Esophagus squamous epithelium (tissue), 5 donors: ENCODE data around the gene TMA7. TPM values are rescaled to one million over a fixed set of nuclear protein-coding genes. Genes with fewer than 3 reads are reported as not detected.
A peak's percentile ranks its signal among the peaks of the same experiment; 100 is the strongest.

Experiments used
- DNase-seq: peaks from one replicate; lab custom pipeline; 2025; lab: John Stamatoyannopoulos, UW
- H3K27ac ChIP-seq, 4 donors: fragments of 200-600 bp; sonication (generic); one replicate each; pipeline ENCODE4 v1.5.1; 2016 to 2019; ENCODE audit warnings: mild to moderate bottlenecking in 1 of 4
- H3K27me3 ChIP-seq, 4 donors: fragments of 200-600 bp; sonication (generic); 1 replicate in 3 of 4; 2 replicates in 1 of 4; pipeline versions ENCODE4 v1.5.1 to v1.6.0; 2017 to 2021; ENCODE audit warnings: antibody characterized with exemption in 1 of 4
- H3K36me3 ChIP-seq, 3 donors: fragments of 200-600 bp; sonication (generic); one replicate each; pipeline ENCODE4 v1.5.1; 2016 to 2019
- H3K4me1 ChIP-seq, 3 donors: fragments of 200-600 bp; sonication (generic); one replicate each; pipeline ENCODE4 v1.5.1; 2017 to 2019
- H3K4me3 ChIP-seq, 4 donors: fragments of 200-600 bp; sonication (generic); 1 replicate in 3 of 4; 2 replicates in 1 of 4; pipeline ENCODE4 v1.5.1; 2016 to 2019; ENCODE audit warnings: mild to moderate bottlenecking in 2 of 4, moderate library complexity in 1 of 4
- H3K9me3 ChIP-seq, 3 donors: fragments of 200-600 bp; sonication (generic); one replicate each; pipeline ENCODE4 v1.5.1; 2016 to 2019
- POLR2A ChIP-seq, 4 donors: fragments of 450-650 bp; IDR thresholded peaks; one replicate each; pipeline ENCODE4 v1.6.1; 2017; ENCODE audit warnings: antibody characterized with exemption in 4 of 4, mild to moderate bottlenecking in 4 of 4, moderate library complexity in 3 of 4
- WGBS, 2 donors: methylation state at CpG; one replicate each; pipeline ENCODE4 v1.1.5; 2018; 5-methylcytosine and 5-hydroxymethylcytosine counted together
- intact Hi-C: fragments of 100-400 bp; cut with DNase I; formaldehyde crosslinking; loops from one replicate; pipeline ENCODE4 v1.15.0; 2022
- total RNA-seq, 4 donors: library from RNA; depleted of rRNA; stranded (reverse); fragments of >200 nt; gene quantifications; one replicate each; pipeline ENCODE4 v1.1.0, GENCODE V29; 2016
- TF ChIP-seq, protein P1 (sequence below), 6 experiments: fragments of 450-650 bp in 4 of 6; fragments of 200-600 bp in 2 of 6; sonication (generic) in 2 of 6; IDR thresholded peaks; one replicate each; pipeline ENCODE4 v1.5.1; 2016 to 2019; ENCODE audit warnings: antibody characterized with exemption in 6 of 6, mild to moderate bottlenecking in 4 of 6, moderate library complexity in 4 of 6
- donor health status: DM: yes; HTN: yes; CAD: no.

Gene TMA7
- total RNA-seq, 4 donors from 2014 or later, result 293 to 431 (median 357) TPM

DNA sequence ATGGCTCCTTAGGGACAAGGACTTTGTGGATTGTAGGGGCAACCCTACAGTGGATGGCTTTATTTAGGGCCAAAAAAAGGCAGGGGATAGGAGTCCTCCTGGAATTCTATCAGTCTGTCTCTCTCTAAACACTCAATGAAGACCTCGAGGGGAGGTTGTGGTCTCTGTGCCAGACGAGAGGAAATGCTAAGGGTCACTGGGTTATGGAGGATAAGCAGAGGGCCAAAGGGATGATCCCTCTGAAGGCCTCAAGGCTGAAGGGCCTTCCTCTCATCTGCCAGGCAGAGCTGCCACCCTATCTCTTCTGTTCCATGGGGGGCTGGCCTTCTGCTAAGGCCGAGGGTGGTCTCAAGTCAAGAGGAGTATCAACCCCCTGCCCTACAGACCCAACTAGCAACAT, 37.1 kb upstream of the TMA7 start:
- TF ChIP-seq POLR2A (IDR thresholded peaks at IDR 0.05), result no peak

DNA sequence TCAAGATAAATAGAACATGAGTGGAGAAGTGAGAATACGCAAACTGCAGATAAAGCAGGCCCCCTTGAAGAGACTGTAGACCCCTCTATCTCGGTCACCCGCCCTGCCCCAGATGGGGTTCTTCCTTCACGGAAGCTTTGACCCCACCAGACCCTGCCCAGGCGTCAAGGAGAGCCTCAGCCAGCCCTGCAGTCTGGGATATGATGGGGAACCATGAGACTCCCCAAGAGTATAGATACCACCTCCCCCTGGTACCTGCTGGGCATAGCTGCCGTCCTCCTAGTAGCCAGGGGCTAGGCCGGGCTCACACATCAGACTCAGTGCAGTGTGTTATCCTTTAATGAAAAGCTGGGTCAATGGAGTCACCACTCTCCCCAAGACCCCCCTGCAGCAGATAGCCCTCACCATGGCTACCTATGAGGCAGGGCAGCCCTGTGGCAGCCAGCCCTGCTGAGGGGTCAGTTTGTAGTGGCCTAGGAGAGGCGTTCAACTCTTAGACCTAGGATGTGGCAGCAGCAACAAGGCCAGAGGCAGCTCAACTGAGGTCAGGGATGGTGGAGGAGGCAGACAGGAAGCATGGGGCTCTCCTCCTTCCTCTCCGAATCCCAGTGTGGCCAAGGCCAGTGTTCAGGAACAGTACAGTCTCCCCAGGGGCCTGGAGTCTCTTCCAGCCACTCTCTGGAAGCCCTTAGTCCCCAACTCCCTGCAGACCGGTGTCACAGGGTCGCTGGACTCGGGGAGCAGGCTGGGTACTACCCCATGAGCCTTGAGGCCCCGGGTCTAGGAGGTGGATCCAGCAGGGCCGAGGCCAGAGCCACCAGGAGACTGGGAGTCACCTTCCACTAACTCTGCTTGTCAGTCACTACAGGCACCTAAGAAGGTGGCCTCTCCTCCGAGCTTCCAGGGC, 36.3 kb upstream of the TMA7 start:
- Histone ChIP-seq H3K27ac (peak overlapping the region; percentile 71 to 86 (median 84)), H3K9me3 (no peaks in the 10 kb centered on the region), H3K4me3 (no peak overlapping the region), H3K36me3 (peaks cover 9 to 62% (median 16%) of the 10 kb centered on the region in 3 donors), H3K27me3 (no peaks in the 10 kb centered on the region), H3K4me1 (peaks cover 18 to 90% (median 29%) of the 10 kb centered on the region in 3 donors)
- DNase-seq, result no peak
- 69 to 80% methylated on average over 7 to 8 of the region's 15 CpGs for WGBS, 2 donors
- TF ChIP-seq, protein P1, sequence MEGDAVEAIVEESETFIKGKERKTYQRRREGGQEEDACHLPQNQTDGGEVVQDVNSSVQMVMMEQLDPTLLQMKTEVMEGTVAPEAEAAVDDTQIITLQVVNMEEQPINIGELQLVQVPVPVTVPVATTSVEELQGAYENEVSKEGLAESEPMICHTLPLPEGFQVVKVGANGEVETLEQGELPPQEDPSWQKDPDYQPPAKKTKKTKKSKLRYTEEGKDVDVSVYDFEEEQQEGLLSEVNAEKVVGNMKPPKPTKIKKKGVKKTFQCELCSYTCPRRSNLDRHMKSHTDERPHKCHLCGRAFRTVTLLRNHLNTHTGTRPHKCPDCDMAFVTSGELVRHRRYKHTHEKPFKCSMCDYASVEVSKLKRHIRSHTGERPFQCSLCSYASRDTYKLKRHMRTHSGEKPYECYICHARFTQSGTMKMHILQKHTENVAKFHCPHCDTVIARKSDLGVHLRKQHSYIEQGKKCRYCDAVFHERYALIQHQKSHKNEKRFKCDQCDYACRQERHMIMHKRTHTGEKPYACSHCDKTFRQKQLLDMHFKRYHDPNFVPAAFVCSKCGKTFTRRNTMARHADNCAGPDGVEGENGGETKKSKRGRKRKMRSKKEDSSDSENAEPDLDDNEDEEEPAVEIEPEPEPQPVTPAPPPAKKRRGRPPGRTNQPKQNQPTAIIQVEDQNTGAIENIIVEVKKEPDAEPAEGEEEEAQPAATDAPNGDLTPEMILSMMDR (IDR thresholded peaks at IDR 0.05), result no peak
- TF ChIP-seq POLR2A (IDR thresholded peaks at IDR 0.05), result no peak
- intact Hi-C loops, result no loop called here

More for the DNA sequence above, 37.1 kb upstream of the TMA7 start:
- no peak for DNase-seq
- no peaks in the 10 kb centered on the region for H3K27me3 ChIP-seq
- H3K9me3 ChIP-seq, result no peaks in the 10 kb centered on the region
- intact Hi-C loops, result no loop called here
- peaks cover 18 to 90% (median 29%) of the 10 kb centered on the region in 3 donors for H3K4me1 ChIP-seq
- H3K36me3 ChIP-seq, result peaks cover 4 to 54% (median 9%) of the 10 kb centered on the region in 3 donors
- H3K4me3 ChIP-seq, result no peak overlapping the region
- WGBS, 2 donors, result 65 to 66% methylated on average over 2 to 3 of the region's 3 CpGs
- peak overlapping the region; percentile 71 to 86 (median 84) for H3K27ac ChIP-seq

DNA sequence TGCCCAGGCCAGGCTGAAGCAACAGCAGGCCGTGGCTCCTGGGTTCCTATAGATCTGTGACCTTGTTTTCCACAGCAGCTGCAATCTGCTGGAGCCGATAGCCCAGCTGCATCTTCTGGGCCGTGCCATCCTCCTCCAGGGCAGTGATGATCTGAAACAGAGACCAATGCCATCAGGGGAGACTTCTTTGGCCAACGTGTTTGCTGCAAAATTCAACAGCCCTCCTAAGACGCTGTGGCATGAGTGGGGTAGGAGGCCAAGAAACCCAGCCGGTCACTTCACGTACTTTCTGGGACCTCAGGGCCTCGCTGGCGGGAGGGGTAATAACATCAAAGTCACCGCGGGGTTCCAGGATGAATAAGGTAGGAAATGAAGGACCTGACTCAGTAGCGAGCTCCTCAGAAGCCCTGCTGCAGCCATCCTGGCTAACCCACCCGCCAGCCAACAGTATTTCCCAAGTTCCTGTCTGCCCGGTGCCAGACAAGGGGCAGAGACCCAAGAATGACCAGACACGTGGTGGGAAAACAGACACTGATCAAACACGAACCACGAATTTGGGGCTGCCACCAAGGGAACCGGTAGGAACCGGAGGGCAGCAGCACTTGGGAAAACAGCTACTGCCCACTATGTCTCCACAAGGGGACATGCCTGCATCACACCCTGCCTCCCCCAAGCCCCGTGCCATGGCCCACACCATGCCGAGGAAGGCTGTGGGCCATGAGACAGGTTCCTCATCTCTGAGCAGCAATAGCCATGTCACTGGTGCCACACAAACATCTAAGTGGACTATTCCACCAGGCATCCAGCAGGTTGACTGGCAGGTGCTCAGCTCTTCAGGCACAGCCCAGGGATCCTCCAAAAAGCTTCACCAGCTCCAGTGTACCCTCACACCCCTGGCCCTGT, 35.4 kb upstream of the TMA7 start:
- Histone ChIP-seq H3K27ac (peak overlapping the region; percentile 71 to 86 (median 84)), H3K27me3 (no peaks in the 10 kb centered on the region), H3K4me1 (peaks cover 18 to 81% (median 25%) of the 10 kb centered on the region in 3 donors), H3K4me3 (no peak overlapping the region), H3K9me3 (no peaks in the 10 kb centered on the region), H3K36me3 (peaks cover 18 to 71% (median 25%) of the 10 kb centered on the region in 3 donors)
- TF ChIP-seq, protein P1 (IDR thresholded peaks at IDR 0.05), result no peak
- no peak for TF ChIP-seq POLR2A (IDR thresholded peaks at IDR 0.05)
- intact Hi-C loops, result no loop called here
- 73 to 83% methylated on average over 7 to 12 of the region's 21 CpGs for WGBS, 2 donors
- DNase-seq, result no peak

DNA sequence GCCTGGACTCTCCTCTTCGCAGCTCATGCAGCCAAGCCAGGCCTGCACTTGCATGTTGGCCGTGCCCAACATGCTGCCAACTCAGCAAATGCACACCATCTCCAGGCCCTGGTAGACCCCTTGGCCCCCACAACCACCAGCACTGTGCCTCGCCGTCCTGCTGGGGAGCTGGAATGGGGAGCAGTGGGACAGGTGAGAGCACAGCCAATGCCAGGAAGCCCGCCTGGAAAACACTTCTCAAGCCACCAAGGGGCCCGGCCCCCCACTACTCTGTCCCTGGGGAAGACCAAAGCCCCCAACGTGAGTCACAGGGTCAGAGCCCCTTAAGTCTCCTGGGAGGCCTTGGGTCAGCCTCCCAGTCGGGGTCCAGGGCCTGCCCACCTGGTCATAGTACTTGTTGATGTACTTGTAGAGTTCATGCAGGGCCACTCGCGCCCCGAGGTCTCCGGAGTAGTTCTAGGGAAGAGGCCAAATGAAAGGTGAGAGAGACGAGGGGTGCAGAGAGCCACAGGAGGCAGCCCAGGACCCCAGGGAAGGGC, 34.6 kb upstream of the TMA7 start:
- TF ChIP-seq, protein P1 (IDR thresholded peaks at IDR 0.05), result no peak
- no peak for TF ChIP-seq POLR2A (IDR thresholded peaks at IDR 0.05)
- Histone ChIP-seq H3K9me3 (no peaks in the 10 kb centered on the region), H3K27me3 (no peaks in the 10 kb centered on the region), H3K4me1 (peaks cover 15 to 74% (median 25%) of the 10 kb centered on the region in 3 donors), H3K27ac (peak overlapping the region; percentile 71 to 86 (median 84)), H3K4me3 (no peak overlapping the region), H3K36me3 (peaks cover 25 to 79% (median 32%) of the 10 kb centered on the region in 3 donors)
- WGBS, 2 donors, result 53 to 54% methylated on average over 5 to 6 of the region's 13 CpGs
- no peak for DNase-seq
- intact Hi-C loops, result no loop called here

DNA sequence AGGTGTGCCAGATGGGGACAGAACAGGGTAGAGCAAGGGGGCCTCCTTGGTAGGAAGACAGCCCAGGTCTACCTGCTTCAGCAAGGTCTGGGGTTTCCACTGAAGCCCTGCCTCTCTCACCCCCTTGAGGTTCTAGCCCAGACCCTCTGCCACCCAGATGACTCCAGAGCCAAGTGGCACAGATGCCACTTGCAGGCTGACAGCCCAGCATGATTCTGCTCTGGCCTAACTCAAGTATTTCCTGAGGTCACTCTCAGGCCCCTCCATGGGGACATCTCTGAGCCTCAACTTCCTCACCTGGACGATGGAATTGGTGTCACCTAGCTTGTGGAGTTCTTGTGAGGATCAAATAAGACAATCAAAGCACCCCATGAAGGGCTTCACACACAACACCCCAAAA, 34.1 kb upstream of the TMA7 start:
- no peak for DNase-seq
- intact Hi-C loops, result no loop called here
- peak overlapping the region; percentile 2 to 86 (median 76) for H3K27ac ChIP-seq
- peaks cover 15 to 69% (median 24%) of the 10 kb centered on the region in 3 donors for H3K4me1 ChIP-seq
- 86% methylated on average over 1 of the region's 1 CpG; no CpG with 5 or more reads in 1 of the 2 donors for WGBS, 2 donors
- no peak overlapping the region for H3K4me3 ChIP-seq
- no peaks in the 10 kb centered on the region for H3K27me3 ChIP-seq
- TF ChIP-seq, protein P1 (IDR thresholded peaks at IDR 0.05), result no peak
- TF ChIP-seq POLR2A (IDR thresholded peaks at IDR 0.05), result no peak
- H3K9me3 ChIP-seq, result no peaks in the 10 kb centered on the region
- H3K36me3 ChIP-seq, result peaks cover 31 to 84% (median 38%) of the 10 kb centered on the region in 3 donors
